GM21723 (cell line): ENCODE results near the gene CACNG4.
A peak's percentile ranks its signal among the peaks of the same experiment; 100 is the strongest.

Source experiments
- ATAC-seq: cut with Tn5 transposase; IDR thresholded peaks from one replicate; pipeline ENCODE4 v1.9.1; 2021; ENCODE audit warnings: mild to moderate bottlenecking, moderate library complexity; ENCODE audit not compliant: unreplicated experiment

The CACNG4 gene

DNA sequence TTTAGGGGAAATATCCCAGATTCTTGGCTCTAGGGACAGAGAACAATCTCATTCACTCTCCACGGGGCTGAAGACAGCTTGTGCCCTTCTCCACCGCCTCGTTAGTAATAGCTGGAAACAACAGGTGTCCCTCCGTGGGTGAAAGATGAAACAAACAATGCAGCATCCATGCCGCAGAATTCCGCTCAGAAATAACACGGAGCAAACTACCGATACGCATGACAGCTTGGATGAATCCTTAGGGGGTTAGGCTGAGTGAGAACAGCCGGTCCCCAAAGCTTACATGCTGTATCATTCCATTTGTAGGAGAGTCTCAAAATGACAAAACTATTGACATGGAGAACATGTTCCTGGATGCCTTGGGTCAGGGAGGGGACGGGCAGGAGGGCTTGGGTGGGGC is 50.5 kb downstream of the CACNG4 start:
- no peak for ATAC-seq

DNA sequence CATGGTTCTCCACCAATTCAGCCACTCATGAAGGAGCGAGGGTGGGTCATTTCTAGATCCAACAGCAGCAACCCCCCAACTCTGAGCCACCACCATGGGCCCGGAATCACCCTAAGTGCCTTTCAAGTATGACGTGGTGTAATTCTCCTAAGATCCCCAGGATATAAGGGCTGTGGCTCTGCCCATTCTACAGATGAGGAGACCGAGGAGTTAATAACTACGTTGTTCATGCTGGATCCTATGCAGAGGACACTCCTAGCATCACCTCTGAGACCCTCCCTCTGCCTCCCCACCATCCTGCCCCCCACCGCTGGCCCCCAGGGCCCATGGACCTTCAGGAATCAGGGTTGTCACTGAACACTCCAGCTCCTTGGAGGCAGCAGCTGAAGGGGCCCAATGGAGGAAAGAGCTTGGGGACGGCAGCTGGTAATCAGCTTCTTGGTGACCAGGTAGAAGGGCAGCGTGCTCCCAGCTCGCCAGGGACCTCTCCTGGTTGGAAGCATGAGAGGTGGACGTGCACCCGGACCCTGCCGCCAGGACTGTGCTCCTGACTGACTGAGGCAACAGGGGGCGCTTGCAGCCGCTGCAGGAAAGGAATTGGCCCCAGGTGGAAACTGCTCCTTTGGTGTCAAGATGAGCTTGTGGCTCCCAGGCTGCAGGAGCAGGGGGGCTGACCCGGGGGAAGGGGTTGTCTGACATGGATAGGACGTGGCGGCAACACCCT is 51.7 kb downstream of the CACNG4 start:
- ATAC-seq: no peak

- no peak for ATAC-seq
Measured at GRCh38 chr17:67017910-67018309, 53.4 kb downstream of the CACNG4 start.

GRCh38 chr17:67018471-67019434 is 54.2 kb downstream of the CACNG4 start:
- no peak for ATAC-seq

DNA sequence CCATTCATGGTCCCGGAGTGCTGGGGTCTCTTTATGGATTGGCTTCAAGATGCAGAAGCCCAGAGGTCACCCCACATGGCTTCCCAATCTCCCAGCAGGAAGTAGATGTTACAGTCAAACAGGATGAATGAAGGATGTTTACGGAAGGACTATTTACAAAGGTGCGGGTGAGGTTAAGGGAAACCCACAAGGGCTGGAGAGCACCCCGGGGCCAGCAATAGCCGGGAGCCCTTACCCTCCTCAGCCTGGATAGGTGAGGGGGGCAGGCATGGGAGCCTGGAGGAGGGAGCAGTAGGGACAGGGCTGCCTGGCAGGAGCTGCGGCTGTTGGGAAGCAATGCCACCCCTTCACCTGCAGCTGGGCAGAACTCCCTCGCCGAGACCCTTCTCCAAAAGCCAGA is 55.3 kb downstream of the CACNG4 start:
- no peak for ATAC-seq

DNA sequence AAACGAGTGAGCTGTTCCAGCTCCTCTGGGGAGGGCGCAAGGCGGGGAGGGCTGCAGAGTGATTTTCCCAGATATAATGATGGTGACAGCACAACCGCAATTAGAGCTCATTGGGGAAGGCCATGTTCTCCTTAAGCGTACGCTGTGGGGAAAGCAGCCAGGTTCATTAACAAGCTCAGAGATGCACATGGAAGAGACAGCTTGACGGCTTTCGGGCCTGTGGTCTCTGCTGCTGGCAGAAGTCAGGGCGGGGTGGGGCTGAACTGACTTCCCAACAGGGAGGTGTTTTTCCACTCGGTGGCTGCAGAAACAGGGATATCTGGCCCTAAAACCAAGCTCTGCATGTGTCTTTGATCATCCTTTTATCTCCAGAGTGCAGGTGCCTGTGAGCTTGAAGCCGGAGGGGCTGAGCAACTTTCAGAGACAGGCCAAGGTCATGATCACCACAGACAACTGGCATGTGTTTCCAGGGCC is 55.8 kb downstream of the CACNG4 start:
- ATAC-seq: no peak

DNA sequence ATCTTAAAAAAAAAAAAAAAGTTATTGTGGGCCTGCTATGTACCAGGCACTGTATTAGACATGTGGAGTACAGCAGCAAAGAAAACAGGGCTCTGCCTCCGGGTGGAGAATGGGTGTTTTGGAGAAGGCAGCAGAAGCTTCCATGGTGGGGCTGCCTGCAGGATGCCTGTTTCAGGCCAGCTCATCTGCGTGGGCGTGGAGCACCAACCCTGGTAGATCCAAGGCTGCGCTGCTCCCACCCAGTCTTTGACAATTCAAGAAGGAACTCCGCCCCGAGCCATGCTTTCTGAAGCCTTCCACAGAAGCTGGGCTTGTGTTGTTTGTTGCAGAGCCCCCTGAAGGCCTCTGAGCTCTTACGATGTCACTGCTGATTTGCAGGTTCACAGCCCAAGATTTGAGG is 56.7 kb downstream of the CACNG4 start:
- ATAC-seq: no peak

- no peak for ATAC-seq
Measured at GRCh38 chr17:67021743-67022450, 57.4 kb downstream of the CACNG4 start.

GRCh38 chr17:67022451-67022810 is 57.9 kb downstream of the CACNG4 start:
- no peak for ATAC-seq

DNA sequence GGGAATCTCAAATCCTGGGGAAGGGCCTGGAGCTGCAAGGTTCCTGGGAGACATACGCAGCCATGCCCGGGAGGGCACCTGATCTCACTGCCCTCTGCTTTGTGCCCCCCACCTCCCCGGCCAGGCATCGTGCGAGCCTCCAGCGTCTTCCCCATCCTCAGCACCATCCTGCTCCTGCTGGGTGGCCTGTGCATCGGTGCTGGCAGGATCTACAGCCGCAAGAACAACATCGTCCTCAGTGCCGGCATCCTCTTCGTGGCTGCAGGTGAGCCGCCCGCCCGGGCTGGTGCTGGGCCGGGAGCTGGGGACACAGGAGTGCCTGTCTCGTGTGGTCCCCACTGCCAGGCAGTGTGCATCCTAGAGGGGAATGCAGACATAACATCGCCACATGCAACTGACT is 60.2 kb downstream of the CACNG4 start:
- ATAC-seq: no peak

- ATAC-seq: no peak
Measured at GRCh38 chr17:67025216-67025792, 60.8 kb downstream of the CACNG4 start.

DNA sequence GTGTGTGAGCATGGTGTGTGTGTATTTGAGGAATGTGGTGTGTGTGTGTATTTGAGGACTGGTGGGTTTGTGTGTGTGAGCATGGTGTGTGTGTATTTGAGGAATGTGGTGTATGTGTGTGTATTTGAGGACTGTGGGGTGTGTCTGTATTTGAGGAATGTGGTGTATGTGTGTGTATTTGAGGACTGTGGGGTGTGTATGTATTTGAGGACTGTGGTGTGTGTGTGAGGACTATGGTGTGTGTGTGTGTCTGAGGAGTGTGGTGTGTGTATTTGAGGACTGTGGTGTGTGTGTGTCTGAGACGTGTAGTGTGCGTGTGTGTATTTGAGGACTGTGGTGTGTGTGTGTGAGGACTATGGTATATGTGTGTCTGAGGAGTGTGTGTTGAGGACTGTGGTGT is 61.8 kb downstream of the CACNG4 start:
- ATAC-seq: no peak

- no peak for ATAC-seq
Measured at GRCh38 chr17:67027031-67027628, 62.6 kb downstream of the CACNG4 start.

DNA sequence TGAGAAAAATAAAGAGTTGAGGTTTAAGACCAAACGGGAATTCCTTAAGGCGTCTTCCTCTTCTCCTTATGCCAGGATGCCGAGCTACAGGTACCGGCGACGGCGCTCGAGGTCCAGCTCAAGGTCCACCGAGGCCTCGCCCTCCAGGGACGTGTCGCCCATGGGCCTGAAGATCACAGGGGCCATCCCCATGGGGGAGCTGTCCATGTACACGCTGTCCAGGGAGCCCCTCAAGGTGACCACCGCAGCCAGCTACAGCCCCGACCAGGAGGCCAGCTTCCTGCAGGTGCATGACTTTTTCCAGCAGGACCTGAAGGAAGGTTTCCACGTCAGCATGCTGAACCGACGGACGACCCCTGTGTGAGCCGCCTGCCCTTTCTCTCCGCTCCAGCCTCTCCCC is 66.1 kb downstream of the CACNG4 start:
- no peak for ATAC-seq

- no peak for ATAC-seq
Measured at GRCh38 chr17:67032382-67032781, 67.9 kb downstream of the CACNG4 start.

DNA sequence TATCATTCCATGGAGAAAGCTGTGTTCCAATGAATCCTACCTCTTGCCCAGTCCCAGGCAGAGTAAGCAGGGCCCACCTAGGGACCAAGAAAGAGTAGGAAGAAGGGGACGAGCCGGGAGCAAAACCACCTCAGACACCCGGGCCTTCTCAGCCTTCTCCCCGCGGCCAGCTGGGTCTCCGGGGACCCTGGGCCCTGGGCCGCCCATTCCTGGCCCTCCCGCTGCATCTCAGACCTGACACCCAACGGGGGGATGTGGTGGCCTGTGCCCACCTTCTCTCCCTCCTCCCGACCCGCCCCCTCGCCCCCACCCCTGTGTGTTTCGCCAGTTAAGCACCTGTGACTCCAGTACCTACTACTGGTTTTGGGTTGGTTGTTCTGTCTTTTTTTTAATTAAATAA is 68.5 kb downstream of the CACNG4 start:
- ATAC-seq: no peak

GRCh38 chr17:67033613-67034012 is 69.1 kb downstream of the CACNG4 start:
- ATAC-seq: no peak

DNA sequence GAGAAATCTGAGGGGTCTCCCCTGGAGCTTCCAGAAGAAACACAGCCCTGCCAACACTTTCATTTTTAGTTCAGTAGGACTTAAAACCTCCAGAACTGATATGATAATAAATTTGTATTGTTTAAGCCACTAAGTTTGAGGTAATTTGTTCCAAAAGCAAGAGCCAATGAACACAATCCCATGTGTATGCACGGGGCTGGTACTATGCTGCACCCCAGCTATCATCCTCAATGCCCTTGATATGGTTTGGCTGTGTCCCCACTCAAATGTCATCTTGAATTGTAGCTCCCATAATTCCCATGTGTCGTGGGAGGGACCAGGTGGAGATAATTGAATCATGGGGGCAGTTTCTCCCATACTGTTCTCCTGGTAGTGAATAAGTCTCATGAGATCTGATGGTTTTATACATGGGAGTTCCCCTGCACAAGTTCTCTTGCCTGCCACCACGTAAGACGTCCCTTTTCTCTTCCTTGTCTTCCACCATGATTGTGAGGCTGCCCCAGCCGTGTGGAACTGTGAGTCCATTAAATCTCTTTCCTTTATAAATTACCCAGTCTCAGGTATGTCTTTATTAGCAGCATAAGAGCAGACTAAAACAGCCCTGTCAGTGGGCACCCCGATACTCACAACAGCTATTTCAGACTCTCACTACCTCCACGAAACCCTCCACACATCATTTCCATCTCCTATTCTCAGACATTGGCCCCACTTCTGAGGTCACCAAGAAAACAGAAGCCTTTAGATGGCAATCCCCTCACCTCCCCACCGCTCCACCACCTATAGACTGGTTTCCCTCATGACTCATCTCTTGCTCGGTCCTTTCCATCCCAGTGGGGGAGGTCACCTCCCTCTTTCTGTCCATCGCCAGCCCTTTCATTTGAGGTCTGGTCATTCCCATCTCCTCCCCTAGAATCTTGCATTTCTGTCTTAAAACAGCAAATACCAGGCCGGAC is 70.9 kb downstream of the CACNG4 start:
- peak; percentile 80 for ATAC-seq

- ATAC-seq: no peak
Measured at GRCh38 chr17:67038861-67039365, 74.4 kb downstream of the CACNG4 start.
